ENCODE data around the gene PGC. TPM values are rescaled to one million over a fixed set of nuclear protein-coding genes. Genes with fewer than 3 reads are reported as not detected.

PGC gene
- total and polyA plus RNA-seq, 9 donors: 0.53 to 0.94 (median 0.81) TPM; not detected in 6

DNA sequence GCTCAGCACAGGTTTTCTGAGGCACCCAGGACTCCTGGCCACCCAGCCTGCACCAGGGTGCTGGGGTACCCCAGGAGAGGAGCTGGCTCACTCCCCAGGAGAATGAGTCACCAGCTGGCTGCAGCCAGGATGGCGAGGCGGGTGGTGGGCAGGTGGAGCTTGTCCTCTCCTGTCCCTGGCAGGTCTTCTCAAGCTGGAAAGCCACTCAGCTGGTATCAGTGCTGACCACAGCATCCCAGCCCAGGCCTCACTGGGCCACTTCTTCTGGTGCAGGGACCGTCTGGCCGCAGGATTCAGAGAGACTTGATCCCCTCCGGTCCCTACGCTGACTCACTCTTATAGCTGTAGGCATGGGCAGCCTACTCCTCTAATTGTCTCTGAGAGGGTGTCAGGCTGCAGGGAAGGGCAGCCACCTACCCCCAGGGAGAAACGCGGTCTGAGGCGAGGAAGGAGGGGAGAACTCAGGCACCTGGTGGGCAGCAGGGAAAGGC, 34.0 kb downstream of the PGC start:
- intact Hi-C loops (cut with DNase I): no loop called here
- DNase-seq: no peak
- H3K27ac ChIP-seq: no peak overlapping the region

DNA sequence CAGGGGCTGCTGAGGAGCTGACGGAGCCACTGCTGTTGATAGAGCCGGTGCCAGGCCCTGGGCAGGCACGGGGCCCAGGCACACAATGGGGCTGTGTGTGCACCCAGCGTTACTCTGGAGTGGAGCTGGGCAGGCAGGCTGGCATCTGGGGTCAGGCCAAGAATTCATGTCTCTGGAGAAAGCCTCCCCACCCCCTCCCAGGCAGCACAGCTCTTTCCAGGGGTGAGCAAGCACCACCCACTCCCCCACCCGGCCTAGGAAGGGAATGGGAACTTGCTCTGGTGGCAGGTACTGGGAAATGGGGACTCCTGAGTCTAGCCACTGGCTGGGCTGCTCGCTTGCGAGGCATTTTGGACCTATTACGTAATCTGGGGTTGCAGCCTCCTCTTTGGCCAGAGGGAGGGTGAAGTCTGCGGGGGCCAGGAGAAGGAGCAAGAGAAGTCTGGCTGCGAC, 34.5 kb downstream of the PGC start:
- intact Hi-C loops (cut with DNase I): no loop called here
- H3K36me3 ChIP-seq: no peaks in the 10 kb centered on the region
- H3K4me1 ChIP-seq (ENCODE audit: insufficient read depth): peaks cover 1% of the 10 kb centered on the region
- TF ChIP-seq, protein P1, sequence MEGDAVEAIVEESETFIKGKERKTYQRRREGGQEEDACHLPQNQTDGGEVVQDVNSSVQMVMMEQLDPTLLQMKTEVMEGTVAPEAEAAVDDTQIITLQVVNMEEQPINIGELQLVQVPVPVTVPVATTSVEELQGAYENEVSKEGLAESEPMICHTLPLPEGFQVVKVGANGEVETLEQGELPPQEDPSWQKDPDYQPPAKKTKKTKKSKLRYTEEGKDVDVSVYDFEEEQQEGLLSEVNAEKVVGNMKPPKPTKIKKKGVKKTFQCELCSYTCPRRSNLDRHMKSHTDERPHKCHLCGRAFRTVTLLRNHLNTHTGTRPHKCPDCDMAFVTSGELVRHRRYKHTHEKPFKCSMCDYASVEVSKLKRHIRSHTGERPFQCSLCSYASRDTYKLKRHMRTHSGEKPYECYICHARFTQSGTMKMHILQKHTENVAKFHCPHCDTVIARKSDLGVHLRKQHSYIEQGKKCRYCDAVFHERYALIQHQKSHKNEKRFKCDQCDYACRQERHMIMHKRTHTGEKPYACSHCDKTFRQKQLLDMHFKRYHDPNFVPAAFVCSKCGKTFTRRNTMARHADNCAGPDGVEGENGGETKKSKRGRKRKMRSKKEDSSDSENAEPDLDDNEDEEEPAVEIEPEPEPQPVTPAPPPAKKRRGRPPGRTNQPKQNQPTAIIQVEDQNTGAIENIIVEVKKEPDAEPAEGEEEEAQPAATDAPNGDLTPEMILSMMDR (IDR thresholded peaks at IDR 0.05): no peak
- TF ChIP-seq EP300 (IDR thresholded peaks at IDR 0.05) (no peak), POLR2A (IDR thresholded peaks at IDR 0.05) (no peak)
- no peak for DNase-seq
- H3K4me3 ChIP-seq: no peak overlapping the region
- H3K27ac ChIP-seq: peak overlapping the region in 1 of 2 donors; percentile 21
- H3K27me3 ChIP-seq: no peaks in the 10 kb centered on the region
- WGBS, 3 donors: 64 to 78% (median 75%) methylated on average over 9 to 10 of the region's 10 CpGs
- no peaks in the 10 kb centered on the region for H3K9me3 ChIP-seq

More for the DNA sequence above, 34.0 kb downstream of the PGC start:
- Histone ChIP-seq H3K4me1 (ENCODE audit: insufficient read depth) (peaks cover 1% of the 10 kb centered on the region), H3K4me3 (no peak overlapping the region), H3K9me3 (no peaks in the 10 kb centered on the region), H3K36me3 (no peaks in the 10 kb centered on the region), H3K27me3 (no peaks in the 10 kb centered on the region)
- 65 to 84% (median 65%) methylated on average over 9 of the region's 9 CpGs for WGBS, 3 donors
- TF ChIP-seq, protein P1 (IDR thresholded peaks at IDR 0.05): no peak
- TF ChIP-seq EP300 (IDR thresholded peaks at IDR 0.05): no peak
- no peak for TF ChIP-seq POLR2A (IDR thresholded peaks at IDR 0.05)

DNA sequence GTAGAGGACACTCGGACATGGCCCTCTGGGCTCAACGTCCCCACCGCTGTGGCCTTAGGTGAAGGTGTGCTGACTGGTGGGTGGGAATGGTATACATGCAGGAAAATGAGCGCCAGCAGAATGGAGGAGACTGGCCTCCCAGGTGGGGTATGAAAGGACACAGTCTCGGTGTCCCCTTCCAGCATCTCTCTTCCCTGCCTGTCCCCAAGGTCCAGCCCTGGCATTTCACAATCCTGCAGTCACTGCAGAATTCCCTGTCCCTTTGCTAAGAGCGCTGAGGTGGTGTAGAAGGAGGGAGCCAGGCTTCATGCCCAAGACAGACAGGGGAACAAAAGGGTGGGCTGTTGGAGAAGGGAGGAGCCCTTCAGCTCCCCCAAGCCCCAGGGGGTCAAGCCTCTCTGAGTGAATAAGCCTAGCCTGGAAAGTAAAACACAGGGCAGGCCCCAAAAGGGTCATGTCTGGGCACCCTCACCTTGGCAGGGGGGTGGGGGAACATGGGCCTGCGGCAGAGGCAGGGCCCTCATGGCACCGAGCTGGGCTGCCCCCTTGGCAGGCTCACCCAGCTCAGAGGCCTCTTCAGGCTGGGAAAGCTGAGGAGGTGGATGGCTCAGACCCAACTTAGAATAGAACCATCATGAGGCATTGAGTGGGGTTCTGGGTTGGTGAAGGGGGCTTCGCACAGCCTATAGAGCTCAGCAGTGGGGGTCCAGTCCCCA, 35.7 kb downstream of the PGC start:
- Histone ChIP-seq H3K4me3 (no peak overlapping the region), H3K27me3 (no peaks in the 10 kb centered on the region), H3K4me1 (ENCODE audit: insufficient read depth) (peaks cover 1% of the 10 kb centered on the region), H3K9me3 (no peaks in the 10 kb centered on the region), H3K27ac (no peak overlapping the region), H3K36me3 (no peaks in the 10 kb centered on the region)
- WGBS, 3 donors: 91 to 96% (median 96%) methylated on average over 9 of the region's 9 CpGs
- intact Hi-C loops (cut with DNase I): no loop called here
- TF ChIP-seq, protein P1 (IDR thresholded peaks at IDR 0.05): no peak
- TF ChIP-seq EP300 (IDR thresholded peaks at IDR 0.05) (no peak), POLR2A (IDR thresholded peaks at IDR 0.05) (no peak)
- no peak for DNase-seq

DNA sequence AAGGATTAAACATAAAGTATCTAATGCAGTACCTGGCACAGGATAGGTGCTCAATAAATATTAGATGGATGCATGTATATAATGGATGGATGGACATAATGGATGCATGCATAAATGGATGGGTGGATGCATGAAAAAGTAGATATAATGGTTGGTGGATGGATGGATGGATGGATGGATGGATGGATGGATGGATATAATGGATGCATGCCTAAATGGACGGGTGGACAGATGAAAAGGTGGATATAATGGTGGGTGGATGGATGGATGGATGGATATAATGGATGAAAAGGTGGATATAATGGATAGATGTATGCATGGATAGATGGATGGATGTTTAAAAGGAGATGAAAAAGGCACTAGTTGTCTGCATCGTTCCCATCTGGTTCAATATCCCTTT, 37.8 kb downstream of the PGC start:
- Histone ChIP-seq H3K4me1 (ENCODE audit: insufficient read depth) (peaks cover 1% of the 10 kb centered on the region), H3K27ac (no peak overlapping the region), H3K36me3 (no peaks in the 10 kb centered on the region), H3K4me3 (no peak overlapping the region), H3K27me3 (no peaks in the 10 kb centered on the region), H3K9me3 (no peaks in the 10 kb centered on the region)
- no peak for TF ChIP-seq EP300 (IDR thresholded peaks at IDR 0.05)
- no peak for TF ChIP-seq POLR2A (IDR thresholded peaks at IDR 0.05)
- TF ChIP-seq, protein P1 (IDR thresholded peaks at IDR 0.05): no peak
- intact Hi-C loops (cut with DNase I): no loop called here
- no peak for DNase-seq
- WGBS, 3 donors: 85 to 90% (median 87%) methylated on average over 2 of the region's 2 CpGs

Measured in ovary (tissue), 9 donors.